ENCODE measurements around the gene FBXO42. TPM values are rescaled to one million over a fixed set of nuclear protein-coding genes. Genes with fewer than 3 reads are reported as not detected.
A peak's percentile ranks its signal among the peaks of the same experiment; 100 is the strongest.

The FBXO42 gene
- total RNA-seq, 1 donor: 16.3 TPM

DNA sequence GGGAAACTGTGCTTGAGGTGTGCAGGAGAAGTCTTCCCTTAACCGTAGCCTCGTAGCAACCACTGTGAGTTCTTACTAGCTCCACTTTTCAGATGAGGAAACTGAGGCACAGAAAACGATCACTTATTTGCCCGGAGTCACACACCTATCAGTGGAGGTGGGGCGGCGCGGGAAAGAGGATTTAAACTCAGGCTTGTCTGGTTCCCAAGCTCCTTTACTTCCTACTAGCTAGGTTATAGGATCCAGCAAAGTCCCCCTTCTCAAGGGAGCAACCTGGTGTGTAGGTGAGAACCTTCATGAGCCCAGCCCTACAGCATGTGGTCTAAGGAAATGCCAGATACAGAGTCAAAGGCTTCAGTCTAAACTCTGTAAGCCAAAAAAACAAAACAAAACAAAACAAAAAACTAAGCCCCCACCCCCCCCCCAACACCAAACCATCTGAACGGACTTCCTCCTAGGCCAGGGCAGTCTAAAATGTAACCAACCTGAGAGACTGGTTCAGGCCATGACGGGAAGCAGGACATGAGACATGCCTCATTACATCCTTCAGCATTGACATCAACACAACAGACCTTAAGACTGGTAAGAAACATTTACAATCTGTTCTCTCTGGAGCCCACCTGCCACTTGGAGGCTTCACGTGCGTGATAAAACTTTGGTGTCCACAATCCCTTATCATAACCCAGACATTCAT lies 709 bp upstream of the FBXO42 start:
- TF ChIP-seq, protein P1, sequence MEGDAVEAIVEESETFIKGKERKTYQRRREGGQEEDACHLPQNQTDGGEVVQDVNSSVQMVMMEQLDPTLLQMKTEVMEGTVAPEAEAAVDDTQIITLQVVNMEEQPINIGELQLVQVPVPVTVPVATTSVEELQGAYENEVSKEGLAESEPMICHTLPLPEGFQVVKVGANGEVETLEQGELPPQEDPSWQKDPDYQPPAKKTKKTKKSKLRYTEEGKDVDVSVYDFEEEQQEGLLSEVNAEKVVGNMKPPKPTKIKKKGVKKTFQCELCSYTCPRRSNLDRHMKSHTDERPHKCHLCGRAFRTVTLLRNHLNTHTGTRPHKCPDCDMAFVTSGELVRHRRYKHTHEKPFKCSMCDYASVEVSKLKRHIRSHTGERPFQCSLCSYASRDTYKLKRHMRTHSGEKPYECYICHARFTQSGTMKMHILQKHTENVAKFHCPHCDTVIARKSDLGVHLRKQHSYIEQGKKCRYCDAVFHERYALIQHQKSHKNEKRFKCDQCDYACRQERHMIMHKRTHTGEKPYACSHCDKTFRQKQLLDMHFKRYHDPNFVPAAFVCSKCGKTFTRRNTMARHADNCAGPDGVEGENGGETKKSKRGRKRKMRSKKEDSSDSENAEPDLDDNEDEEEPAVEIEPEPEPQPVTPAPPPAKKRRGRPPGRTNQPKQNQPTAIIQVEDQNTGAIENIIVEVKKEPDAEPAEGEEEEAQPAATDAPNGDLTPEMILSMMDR (IDR thresholded peaks at IDR 0.05; ENCODE audit: extremely low read depth, low read depth, low read length): no peak
- Histone ChIP-seq H4K20me1 (ENCODE audit: insufficient read depth, low read length) (peaks cover 32% of the 10 kb centered on the region), H2AFZ (ENCODE audit: low read length) (peak overlapping the region; percentile 97), H3K9me3 (ENCODE audit: low read depth, low read length) (no peaks in the 10 kb centered on the region), H3K4me2 (ENCODE audit: insufficient read depth, low read length) (peak overlapping the region; percentile 95), H3K4me3 (ENCODE audit: insufficient read depth, low read length) (peak overlapping the region; percentile 97), H3K79me2 (ENCODE audit: insufficient read depth, low read length) (peaks cover 41% of the 10 kb centered on the region), H3K4me1 (ENCODE audit: insufficient read depth, low read length) (peaks cover 25% of the 10 kb centered on the region), H3K27ac (ENCODE audit: low read depth, low read length) (peak overlapping the region; percentile 93), H3K36me3 (ENCODE audit: insufficient read depth, low read length) (no peaks in the 10 kb centered on the region), H3K27me3 (ENCODE audit: insufficient read depth, low read length) (no peaks in the 10 kb centered on the region)
- DNase-seq (ENCODE audit: insufficient read length, low spot score, missing footprints): no peak

DNA sequence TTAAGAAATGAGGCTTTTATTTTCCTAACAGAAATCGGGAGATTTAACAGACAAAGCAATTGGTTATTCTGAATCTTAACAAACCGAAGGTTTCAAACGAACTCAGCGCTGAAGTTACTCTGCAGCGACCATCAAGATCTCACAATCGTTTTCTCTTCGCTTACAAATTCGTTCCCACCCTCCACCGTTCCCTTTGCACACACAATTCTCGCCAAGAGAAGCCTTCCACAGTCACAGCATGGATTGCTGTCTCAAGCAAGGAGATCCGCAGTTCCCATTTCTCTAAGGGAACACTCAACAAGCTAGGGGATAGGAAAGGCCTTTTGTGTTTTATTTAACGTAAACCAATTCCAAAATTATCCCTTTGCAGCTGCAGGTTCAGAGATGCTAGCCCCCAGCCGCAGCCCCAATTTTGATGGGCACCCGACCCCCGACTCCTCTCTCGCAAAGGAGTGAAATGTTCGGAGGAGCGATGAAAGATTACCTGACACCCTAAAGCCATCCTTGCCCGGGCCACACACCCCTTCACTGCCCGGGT lies 755 bp downstream of the FBXO42 start:
- no peaks in the 10 kb centered on the region for H3K27me3 ChIP-seq (ENCODE audit: insufficient read depth, low read length)
- H4K20me1 ChIP-seq (ENCODE audit: insufficient read depth, low read length): peaks cover 39% of the 10 kb centered on the region
- peaks cover 56% of the 10 kb centered on the region for H3K79me2 ChIP-seq (ENCODE audit: insufficient read depth, low read length)
- H3K4me1 ChIP-seq (ENCODE audit: insufficient read depth, low read length): peaks cover 25% of the 10 kb centered on the region
- no peaks in the 10 kb centered on the region for H3K36me3 ChIP-seq (ENCODE audit: insufficient read depth, low read length)
- peak overlapping the region; percentile 93 for H2AFZ ChIP-seq (ENCODE audit: low read length)
- H3K4me2 ChIP-seq (ENCODE audit: insufficient read depth, low read length): peak overlapping the region; percentile 95
- H3K9me3 ChIP-seq (ENCODE audit: low read depth, low read length): no peaks in the 10 kb centered on the region
- peak overlapping the region; percentile 93 for H3K27ac ChIP-seq (ENCODE audit: low read depth, low read length)
- TF ChIP-seq, protein P1 (IDR thresholded peaks at IDR 0.05; ENCODE audit: extremely low read depth, low read depth, low read length): no peak
- peak; percentile 60 for DNase-seq (ENCODE audit: insufficient read length, low spot score, missing footprints)
- peak overlapping the region; percentile 97 for H3K4me3 ChIP-seq (ENCODE audit: insufficient read depth, low read length)

DNA sequence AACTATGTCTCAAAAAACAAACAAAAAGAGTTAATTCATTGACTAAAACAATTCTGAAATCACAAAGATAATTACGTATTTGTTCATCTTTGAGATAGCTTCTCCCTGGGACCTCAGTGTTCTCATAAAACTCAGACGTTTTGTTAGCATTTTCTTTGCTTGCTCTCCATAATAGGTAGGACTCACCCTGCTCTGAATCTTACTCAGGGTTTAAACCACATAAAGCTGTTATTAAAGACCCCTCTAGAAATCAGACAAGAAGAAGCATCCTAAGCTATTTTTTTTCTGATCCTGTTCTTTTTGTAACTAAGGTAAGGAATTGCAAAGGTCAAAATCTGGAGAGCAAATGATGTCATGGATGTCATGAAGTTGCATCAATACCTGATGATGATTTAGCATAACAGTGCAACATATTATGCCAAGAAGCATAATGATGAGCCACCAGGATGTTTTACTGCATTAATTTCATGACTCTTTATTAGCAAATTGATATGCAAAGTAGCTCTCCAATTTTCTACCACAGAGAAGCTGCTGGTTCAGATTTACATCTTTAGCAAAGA lies 2.4 kb downstream of the FBXO42 start:
- DNase-seq (ENCODE audit: insufficient read length, low spot score, missing footprints): no peak
- H2AFZ ChIP-seq (ENCODE audit: low read length): no peak overlapping the region
- H3K4me1 ChIP-seq (ENCODE audit: insufficient read depth, low read length): peaks cover 25% of the 10 kb centered on the region
- peaks cover 39% of the 10 kb centered on the region for H4K20me1 ChIP-seq (ENCODE audit: insufficient read depth, low read length)
- peaks cover 69% of the 10 kb centered on the region for H3K79me2 ChIP-seq (ENCODE audit: insufficient read depth, low read length)
- TF ChIP-seq, protein P1 (IDR thresholded peaks at IDR 0.05; ENCODE audit: extremely low read depth, low read depth, low read length): no peak
- no peaks in the 10 kb centered on the region for H3K27me3 ChIP-seq (ENCODE audit: insufficient read depth, low read length)
- H3K36me3 ChIP-seq (ENCODE audit: insufficient read depth, low read length): no peaks in the 10 kb centered on the region
- no peak overlapping the region for H3K4me2 ChIP-seq (ENCODE audit: insufficient read depth, low read length)
- peak overlapping the region; percentile 93 for H3K27ac ChIP-seq (ENCODE audit: low read depth, low read length)
- H3K9me3 ChIP-seq (ENCODE audit: low read depth, low read length): no peaks in the 10 kb centered on the region
- no peak overlapping the region for H3K4me3 ChIP-seq (ENCODE audit: insufficient read depth, low read length)
